Fibroblast of skin of abdomen (primary cell): ENCODE data around the gene GLB1L. TPM values are rescaled to one million over a fixed set of nuclear protein-coding genes. Genes with fewer than 3 reads are reported as not detected.
A peak's percentile ranks its signal among the peaks of the same experiment; 100 is the strongest.
"Not testable (repeated sequence)": the region's sequence is repeated elsewhere in the genome, so short reads cannot be mapped to it uniquely, and the experiment has no call there.

Source experiments
- DNase-seq: peaks from one replicate; pipeline ENCODE4 v3.0.0-alpha.2; 2013
- polyA plus RNA-seq, 2 experiments: library from polyadenylated mRNA; unstranded; fragments of 120-200 nt; gene quantifications; one replicate each; pipeline ENCODE4 v1.2.1, GENCODE V29; 2013; ENCODE audit not compliant: insufficient read length in 2 of 2

GLB1L gene
- polyA plus RNA-seq (2013, experiment 1 of 2; ENCODE audit: insufficient read length): 6.8 TPM
- 6.5 TPM for polyA plus RNA-seq (2013, experiment 2 of 2; ENCODE audit: insufficient read length)

GRCh38 chr2:219245148-219245898, at the start of gene GLB1L, which contains the start of gene STK16:
Gene GLB1L (minus strand): TSS chr2:219245444. CDS start chr2:219243573, 1,871 bp downstream.
Gene STK16 (plus strand): TSS chr2:219245479. CDS start chr2:219246000, 521 bp downstream.
- peak; percentile 91 for DNase-seq

- DNase-seq: peak; percentile 63
Observed at GRCh38 chr2:219294356-219295351, 49.4 kb upstream of the GLB1L start.

- DNase-seq: no peak
Observed at GRCh38 chr2:219293736-219294231, 48.5 kb upstream of the GLB1L start.

GRCh38 chr2:219292616-219293015, 47.4 kb upstream of the GLB1L start:
- DNase-seq: no peak

GRCh38 chr2:219291910-219292490, 46.8 kb upstream of the GLB1L start:
- no peak for DNase-seq

- no peak for DNase-seq
Observed at GRCh38 chr2:219291394-219291793, 46.1 kb upstream of the GLB1L start.

- DNase-seq: no peak
Observed at GRCh38 chr2:219290381-219291171, 45.3 kb upstream of the GLB1L start.

GRCh38 chr2:219289537-219290361, 44.5 kb upstream of the GLB1L start:
- peak; percentile 86 for DNase-seq

- DNase-seq: no peak
Observed at GRCh38 chr2:219289195-219289536, 43.9 kb upstream of the GLB1L start.

- DNase-seq: no peak
Observed at GRCh38 chr2:219287580-219288265, 42.5 kb upstream of the GLB1L start.

- not testable (repeated sequence) for DNase-seq
Observed at GRCh38 chr2:219287116-219287440, 41.8 kb upstream of the GLB1L start.

GRCh38 chr2:219286436-219287115, 41.3 kb upstream of the GLB1L start:
- DNase-seq: no peak

GRCh38 chr2:219285894-219286425, 40.7 kb upstream of the GLB1L start:
- DNase-seq: peak; percentile 76

GRCh38 chr2:219285373-219285735, 40.1 kb upstream of the GLB1L start:
- DNase-seq: no peak

GRCh38 chr2:219284501-219285372, 39.5 kb upstream of the GLB1L start:
- no peak for DNase-seq

GRCh38 chr2:219282943-219283581, 37.8 kb upstream of the GLB1L start:
- peak; percentile 12 for DNase-seq

GRCh38 chr2:219282375-219282774, 37.1 kb upstream of the GLB1L start:
- no peak for DNase-seq

- DNase-seq: no peak
Observed at GRCh38 chr2:219281588-219281987, 36.3 kb upstream of the GLB1L start.
